Ovary (tissue), 3 donors: ENCODE measurements around the gene MAP6.

Experiments used
- CTCF ChIP-seq, 3 donors: fragments of 450-650 bp in 2 of 3; fragments of 200-600 bp in 1 of 3; IDR thresholded peaks; one replicate each; pipeline versions ENCODE4 v1.5.1 to v1.8.0; 2016 to 2022; ENCODE audit warnings: antibody characterized with exemption in 3 of 3, mild to moderate bottlenecking in 1 of 3
- EP300 ChIP-seq: sonication (generic); formaldehyde crosslinking; IDR thresholded peaks from one replicate; pipeline ENCODE4 v1.6.1; 2017; ENCODE audit warnings: antibody characterized with exemption
- POLR2A ChIP-seq: fragments of 450-650 bp; IDR thresholded peaks from one replicate; pipeline ENCODE4 v1.6.1; 2017; ENCODE audit warnings: antibody characterized with exemption, mild to moderate bottlenecking, moderate library complexity
- donor health status: DM: no; HTN: no; CAD: no.

GRCh38 chr11:75689863-75690609 is 21.2 kb upstream of the MAP6 start:
- TF ChIP-seq CTCF (IDR thresholded peaks at IDR 0.05) (no peak), EP300 (no peak), POLR2A (no peak)
